ENCODE results near the gene PIK3R5. TPM values are rescaled to one million over a fixed set of nuclear protein-coding genes. Genes with fewer than 3 reads are reported as not detected.

Gene PIK3R5
- polyA plus RNA-seq, 3 donors, result 32.1 to 127 (median 47.5) TPM

- Histone ChIP-seq H3K9me3 (replicated peaks in 1 of 2; ENCODE audit: control insufficient read depth in 1 of 2, insufficient read depth in 1 of 2, low read length in 2 of 2) (no peaks in the 10 kb centered on the region), H3K79me2 (ENCODE audit: insufficient read depth, low read length) (no peaks in the 10 kb centered on the region), H3K27me3 (ENCODE audit: control insufficient read depth in 2 of 2, insufficient read depth in 2 of 2, low read length in 2 of 2) (no peaks in the 10 kb centered on the region), H3K9ac (ENCODE audit: insufficient read depth, low read length, poor library complexity, severe bottlenecking) (no peak overlapping the region), H3K36me3 (replicated peaks in 1 of 2; ENCODE audit: control insufficient read depth in 1 of 2, insufficient read depth in 2 of 2, low read length in 2 of 2) (peaks cover 83 to 100% of the 10 kb centered on the region in 2 donors), H3K4me2 (replicated peaks; ENCODE audit: extremely low read depth, low read length, poor library complexity, severe bottlenecking) (no peak overlapping the region), H3K27ac (ENCODE audit: low read depth in 1 of 2, low read length in 2 of 2) (peak overlapping the region in 1 of 2 donors; percentile 53), H3K4me3 (replicated peaks in 1 of 3; ENCODE audit: low read depth in 2 of 3, low read length in 3 of 3) (no peak overlapping the region), H4K20me1 (ENCODE audit: insufficient read depth, low read length) (peaks cover 98% of the 10 kb centered on the region), H2AFZ (ENCODE audit: insufficient read depth, low read depth, low read length, poor library complexity, severe bottlenecking) (no peak overlapping the region), H3K4me1 (ENCODE audit: control insufficient read depth in 1 of 2, insufficient read depth in 2 of 2, low read length in 2 of 2) (peaks cover 13 to 27% of the 10 kb centered on the region in 2 donors)
- peak; percentile 85 for TF ChIP-seq CTCF (IDR thresholded peaks at IDR 0.05)
- WGBS (ENCODE audit: insufficient coverage), result 65% methylated on average over 19 of the region's 24 CpGs
- no peaks in the 10 kb centered on the region for H3K27me3 Mint-ChIP-seq (ENCODE audit: low read depth in 3 of 3)
- H3K27ac Mint-ChIP-seq, result peak overlapping the region; percentile 2 to 79 (median 53)
- no peak overlapping the region for H3K4me3 Mint-ChIP-seq
- peaks cover 0 to 2% (median 0%) of the 10 kb centered on the region in 7 donors for H3K9me3 Mint-ChIP-seq
- H3K4me1 Mint-ChIP-seq, result peaks cover 38% of the 10 kb centered on the region
- peaks cover 92 to 99% of the 10 kb centered on the region in 2 donors for H3K36me3 Mint-ChIP-seq
- DNase-seq, result peak; percentile 44 to 64 (median 61)
- intact Hi-C loops (cut with micrococcal nuclease), result no loop called here
Measured at GRCh38 chr17:8894673-8895578, 70.6 kb downstream of the PIK3R5 start.

DNA sequence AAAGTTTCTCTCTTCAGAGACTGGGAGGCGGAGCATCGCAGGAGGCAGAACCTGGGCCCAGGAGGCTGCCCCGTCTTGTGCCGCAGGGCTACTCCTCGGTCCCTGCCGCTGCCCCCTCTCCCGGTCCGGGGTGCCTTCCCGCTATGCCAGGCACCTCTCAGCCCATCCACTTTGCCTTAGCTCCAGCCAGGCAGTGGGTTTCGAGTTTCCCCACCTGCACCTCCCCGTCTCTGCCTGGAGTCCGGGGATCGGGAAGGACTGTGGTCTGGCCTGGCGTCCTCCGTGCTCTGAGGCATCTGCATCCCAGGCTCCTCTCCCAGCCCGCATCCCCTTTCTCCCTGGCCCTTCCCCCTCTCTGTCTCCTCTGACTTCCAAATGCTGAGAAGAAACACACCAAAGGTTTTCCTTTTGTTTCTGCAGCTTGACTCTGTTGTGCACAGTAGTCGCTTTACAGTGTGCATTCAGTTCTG lies 71.3 kb downstream of the PIK3R5 start:
- no peaks in the 10 kb centered on the region for H3K79me2 ChIP-seq (ENCODE audit: insufficient read depth, low read length)
- H3K36me3 Mint-ChIP-seq, result peaks cover 92 to 100% of the 10 kb centered on the region in 2 donors
- H3K27ac ChIP-seq (ENCODE audit: low read depth in 1 of 2, low read length in 2 of 2), result no peak overlapping the region
- peaks cover 36% of the 10 kb centered on the region for H3K4me1 Mint-ChIP-seq
- peaks cover 0 to 3% (median 0%) of the 10 kb centered on the region in 7 donors for H3K9me3 Mint-ChIP-seq
- intact Hi-C loops (cut with micrococcal nuclease), result no loop called here
- peaks cover 10 to 23% of the 10 kb centered on the region in 2 donors for H3K4me1 ChIP-seq (ENCODE audit: control insufficient read depth in 1 of 2, insufficient read depth in 2 of 2, low read length in 2 of 2)
- H3K27me3 ChIP-seq (ENCODE audit: control insufficient read depth in 2 of 2, insufficient read depth in 2 of 2, low read length in 2 of 2), result no peaks in the 10 kb centered on the region
- no peak for TF ChIP-seq CTCF (IDR thresholded peaks at IDR 0.05)
- no peak for DNase-seq
- H3K9ac ChIP-seq (ENCODE audit: insufficient read depth, low read length, poor library complexity, severe bottlenecking), result no peak overlapping the region
- 94% methylated on average over 17 of the region's 17 CpGs for WGBS (ENCODE audit: insufficient coverage)
- H3K4me3 ChIP-seq (replicated peaks in 1 of 3; ENCODE audit: low read depth in 2 of 3, low read length in 3 of 3), result no peak overlapping the region
- peak overlapping the region in 2 of 7 donors; percentile 53 to 66 for H3K27ac Mint-ChIP-seq
- H3K4me3 Mint-ChIP-seq, result no peak overlapping the region
- H3K36me3 ChIP-seq (replicated peaks in 1 of 2; ENCODE audit: control insufficient read depth in 1 of 2, insufficient read depth in 2 of 2, low read length in 2 of 2), result peaks cover 85 to 100% of the 10 kb centered on the region in 2 donors
- no peak overlapping the region for H3K4me2 ChIP-seq (replicated peaks; ENCODE audit: extremely low read depth, low read length, poor library complexity, severe bottlenecking)
- H3K9me3 ChIP-seq (replicated peaks in 1 of 2; ENCODE audit: control insufficient read depth in 1 of 2, insufficient read depth in 1 of 2, low read length in 2 of 2), result no peaks in the 10 kb centered on the region
- H4K20me1 ChIP-seq (ENCODE audit: insufficient read depth, low read length), result peaks cover 98% of the 10 kb centered on the region
- no peaks in the 10 kb centered on the region for H3K27me3 Mint-ChIP-seq (ENCODE audit: low read depth in 3 of 3)
- H2AFZ ChIP-seq (ENCODE audit: insufficient read depth, low read depth, low read length, poor library complexity, severe bottlenecking), result no peak overlapping the region
